ENCODE results near the gene PRKCE.

- TF ChIP-seq GATA2 (IDR thresholded peaks at IDR 0.05; ENCODE audit: low read depth, low read length) (no peak), GATA3 (IDR thresholded peaks at IDR 0.05; ENCODE audit: low read depth, low read length) (no peak)
Observed at GRCh38 chr2:45664635-45665261, 13.3 kb downstream of the PRKCE start.
